Heart left ventricle (tissue), 16 donors: ENCODE results near the gene FAM222A. TPM values are rescaled to one million over a fixed set of nuclear protein-coding genes. Genes with fewer than 3 reads are reported as not detected.
A peak's percentile ranks its signal among the peaks of the same experiment; 100 is the strongest.

Source experiments
- ATAC-seq, 4 donors: fragments of 200-7000 bp; cut with Tn5 transposase; one replicate each; pipeline ENCODE4 v1.9.1; 2020 to 2022; ENCODE audit warnings: moderate library complexity in 4 of 4, mild to moderate bottlenecking in 3 of 4, moderate number of reproducible peaks in 1 of 4
- DNase-seq, 5 donors: peaks; one replicate each; pipeline ENCODE4 v3.0.0-alpha.2; 2020
- H3K27ac ChIP-seq, 12 donors: fragments of 200-600 bp; sonication (generic) in 4 of 12; one replicate each; pipeline versions ENCODE4 v1.5.0 to v1.8.0; 2016 to 2022; ENCODE audit warnings: mild to moderate bottlenecking in 2 of 12
- H3K27me3 ChIP-seq, 9 donors: fragments of 200-600 bp; sonication (generic) in 2 of 9; one replicate each; pipeline versions ENCODE4 v1.5.1 to v1.8.0; 2016 to 2022; ENCODE audit warnings: mild to moderate bottlenecking in 3 of 9
- H3K36me3 ChIP-seq, 9 donors: fragments of 200-600 bp; sonication (generic) in 2 of 9; one replicate each; pipeline versions ENCODE4 v1.5.0 to v1.8.0; 2018 to 2022; ENCODE audit warnings: mild to moderate bottlenecking in 2 of 9
- H3K4me1 ChIP-seq, 12 donors: fragments of 200-600 bp; sonication (generic) in 4 of 12; one replicate each; pipeline versions ENCODE4 v1.5.0 to v1.8.0; 2016 to 2022; ENCODE audit warnings: mild to moderate bottlenecking in 3 of 12
- H3K4me3 ChIP-seq, 12 donors: fragments of 200-600 bp; sonication (generic) in 4 of 12; one replicate each; pipeline versions ENCODE4 v1.5.0 to v1.8.0; 2017 to 2022; ENCODE audit warnings: mild to moderate bottlenecking in 9 of 12, moderate library complexity in 4 of 12
- H3K9me3 ChIP-seq, 12 donors: fragments of 200-600 bp; sonication (generic) in 4 of 12; one replicate each; pipeline versions ENCODE4 v1.5.0 to v1.8.0; 2016 to 2022; ENCODE audit warnings: mild to moderate bottlenecking in 1 of 12
- CTCF ChIP-seq, 12 donors: fragments of 200-600 bp; sonication (generic) in 4 of 12; IDR thresholded peaks; one replicate each; pipeline versions ENCODE4 v1.5.0 to v1.8.0; 2018 to 2022; ENCODE audit warnings: antibody characterized with exemption in 12 of 12, mild to moderate bottlenecking in 5 of 12
- POLR2A ChIP-seq, 2 donors: fragments of 450-650 bp; IDR thresholded peaks; one replicate each; pipeline ENCODE4 v1.6.1; 2017; ENCODE audit warnings: antibody characterized with exemption in 2 of 2, mild to moderate bottlenecking in 2 of 2, moderate library complexity in 2 of 2
- WGBS, 4 donors: extraction: QIAGEN DNeasy Blood & Tissue Kit in 2 of 4; methylation state at CpG; one replicate each; pipeline versions ENCODE4 v1.1.5 to v1.1.7; 2013 to 2018; 5-methylcytosine and 5-hydroxymethylcytosine counted together
- intact Hi-C, 10 donors: fragments of 100-400 bp; cut with DNase I; formaldehyde crosslinking; loops; one replicate each; pipeline versions ENCODE4 v1.11.1 to v1.14.2; 2022
- polyA plus RNA-seq, 2 donors: library from polyadenylated mRNA; stranded (reverse); fragments of 200-250 nt; gene quantifications; one replicate each; pipeline ENCODE4 v1.2.3, GENCODE V29; 2013
- total RNA-seq, 9 donors: library from RNA; depleted of rRNA in 2 of 9; stranded (reverse); fragments of >200 nt in 2 of 9; fragmentation: NEBNext Ultra II Directional in 3 of 9; extraction: Animal tissue kit (Norgen Biotek cat#: 25700) in 3 of 9; gene quantifications; one replicate each; pipeline versions ENCODE4 v1.1.0 to v1.2.4, GENCODE V29; 2016 to 2023
- donor health status: ischemic (EF 13 %, LVEDD 7.1; RV severe dilation, severe dysfunction).
- donor health status: healthy with polysubstance abuse.
- donor health status: DM: no; HTN: yes; CAD: no.
- donor health status: DM: no; HTN: no; CAD: no.
- donor health status: ischemic (EF 25% LVEDD 6.9; RV normal size, moderate dysfunction).
- donor health status: ischemic (EF 25% LVEDD 5.7; RV mildly dilated, moderate dysfunction).
- donor health status: healthy.
- donor health status: DM: yes; HTN: yes; CAD: no.
- donor health status: ischemic (EF 35%, LVEDD 5.7; RV mildly dilated, moderate dysfunction).
- donor health status: nonischemic (EF 11% LVEDD 7.7; RV severe dilation, severe dysfunction).
- donor health status: DM: yes; HTN: yes; CAD: no.
- donor health status: PGD.
- donor health status: ischemic (EF 29% LVEDD 5.4; RV normal size, mild dysfunction).
- donor health status: nonischemic (EF 23%, LVEDD 6.1; RV moderate dilation, normal function).

Gene FAM222A
- total and polyA plus RNA-seq, 11 donors: 3.5 to 45.8 (median 10.2) TPM

GRCh38 chr12:109796057-109796456, 82.4 kb downstream of the FAM222A start:
- no peaks in the 10 kb centered on the region for H3K36me3 ChIP-seq
- no peaks in the 10 kb centered on the region for H3K4me1 ChIP-seq
- intact Hi-C loops: no loop called here
- DNase-seq (no peak), ATAC-seq (no peak)
- H3K27me3 ChIP-seq: no peaks in the 10 kb centered on the region
- H3K27ac ChIP-seq: no peak overlapping the region
- H3K4me3 ChIP-seq: no peak overlapping the region
- TF ChIP-seq POLR2A (IDR thresholded peaks at IDR 0.05): no peak
- no peak for TF ChIP-seq CTCF (IDR thresholded peaks at IDR 0.05)
- H3K9me3 ChIP-seq: no peaks in the 10 kb centered on the region
- WGBS, 4 donors: 75 to 88% (median 83%) methylated on average over 1 to 2 of the region's 2 CpGs

- ATAC-seq (no peak), DNase-seq (no peak)
- no peaks in the 10 kb centered on the region for H3K27me3 ChIP-seq
- H3K9me3 ChIP-seq: no peaks in the 10 kb centered on the region
- H3K36me3 ChIP-seq: no peaks in the 10 kb centered on the region
- H3K27ac ChIP-seq: no peak overlapping the region
- WGBS, 4 donors: 71 to 79% (median 78%) methylated on average over 19 of the region's 19 CpGs
- no peaks in the 10 kb centered on the region for H3K4me1 ChIP-seq
- H3K4me3 ChIP-seq: no peak overlapping the region
- intact Hi-C loops: no loop called here
- peak in 1 of 12 donors; percentile 12 for TF ChIP-seq CTCF (IDR thresholded peaks at IDR 0.05)
- TF ChIP-seq POLR2A (IDR thresholded peaks at IDR 0.05): no peak
These were observed 84.5 kb downstream of the FAM222A start for GRCh38 chr12:109797905-109798669.

- Histone ChIP-seq H3K4me3 (no peak overlapping the region), H3K27ac (no peak overlapping the region), H3K27me3 (no peaks in the 10 kb centered on the region), H3K9me3 (no peaks in the 10 kb centered on the region), H3K36me3 (no peaks in the 10 kb centered on the region), H3K4me1 (no peaks in the 10 kb centered on the region)
- intact Hi-C loops: no loop called here
- TF ChIP-seq POLR2A (IDR thresholded peaks at IDR 0.05): no peak
- TF ChIP-seq CTCF (IDR thresholded peaks at IDR 0.05): no peak
- 86 to 91% (median 87%) methylated on average over 15 to 20 of the region's 20 CpGs for whole genome bisulfite sequencing, 4 donors
- ATAC-seq (no peak), DNase-seq (no peak)
These were observed 85.1 kb downstream of the FAM222A start for GRCh38 chr12:109798691-109799090.

- intact Hi-C loops: no loop called here
- H3K9me3 ChIP-seq: no peaks in the 10 kb centered on the region
- H3K27ac ChIP-seq: no peak overlapping the region
- H3K4me1 ChIP-seq: peaks cover 0 to 2% (median 0%) of the 10 kb centered on the region in 12 donors
- ATAC-seq (no peak), DNase-seq (no peak)
- H3K27me3 ChIP-seq: no peaks in the 10 kb centered on the region
- WGBS, 4 donors: 90 to 91% (median 91%) methylated on average over 12 to 13 of the region's 13 CpGs
- TF ChIP-seq POLR2A (IDR thresholded peaks at IDR 0.05): no peak
- TF ChIP-seq CTCF (IDR thresholded peaks at IDR 0.05): no peak
- no peak overlapping the region for H3K4me3 ChIP-seq
- no peaks in the 10 kb centered on the region for H3K36me3 ChIP-seq
These were observed 86.9 kb downstream of the FAM222A start for GRCh38 chr12:109800536-109800935.
